Esophagus muscularis mucosa (tissue), 4 donors: ENCODE data around the gene DNAH10.

Experiments
- EP300 ChIP-seq: sonication (generic); formaldehyde crosslinking; IDR thresholded peaks from one replicate; pipeline ENCODE4 v1.6.1; 2017; ENCODE audit warnings: antibody characterized with exemption
- POLR2A ChIP-seq: fragments of 450-650 bp; IDR thresholded peaks from one replicate; pipeline ENCODE4 v1.6.1; 2017; ENCODE audit warnings: antibody characterized with exemption, moderate library complexity, mild to moderate bottlenecking, low read depth
- POLR2AphosphoS5 ChIP-seq, 2 donors: sonication (generic); formaldehyde crosslinking; IDR thresholded peaks; one replicate each; pipeline ENCODE4 v1.6.1; 2017; ENCODE audit warnings: antibody characterized with exemption in 2 of 2
- TF ChIP-seq, protein P1 (sequence below), 3 experiments: fragments of 200-600 bp in 2 of 3; fragments of 450-650 bp in 1 of 3; sonication (generic) in 2 of 3; IDR thresholded peaks; one replicate each; pipeline ENCODE4 v1.5.1; 2017 to 2019; ENCODE audit warnings: antibody characterized with exemption in 3 of 3, mild to moderate bottlenecking in 2 of 3, moderate library complexity in 1 of 3

DNA sequence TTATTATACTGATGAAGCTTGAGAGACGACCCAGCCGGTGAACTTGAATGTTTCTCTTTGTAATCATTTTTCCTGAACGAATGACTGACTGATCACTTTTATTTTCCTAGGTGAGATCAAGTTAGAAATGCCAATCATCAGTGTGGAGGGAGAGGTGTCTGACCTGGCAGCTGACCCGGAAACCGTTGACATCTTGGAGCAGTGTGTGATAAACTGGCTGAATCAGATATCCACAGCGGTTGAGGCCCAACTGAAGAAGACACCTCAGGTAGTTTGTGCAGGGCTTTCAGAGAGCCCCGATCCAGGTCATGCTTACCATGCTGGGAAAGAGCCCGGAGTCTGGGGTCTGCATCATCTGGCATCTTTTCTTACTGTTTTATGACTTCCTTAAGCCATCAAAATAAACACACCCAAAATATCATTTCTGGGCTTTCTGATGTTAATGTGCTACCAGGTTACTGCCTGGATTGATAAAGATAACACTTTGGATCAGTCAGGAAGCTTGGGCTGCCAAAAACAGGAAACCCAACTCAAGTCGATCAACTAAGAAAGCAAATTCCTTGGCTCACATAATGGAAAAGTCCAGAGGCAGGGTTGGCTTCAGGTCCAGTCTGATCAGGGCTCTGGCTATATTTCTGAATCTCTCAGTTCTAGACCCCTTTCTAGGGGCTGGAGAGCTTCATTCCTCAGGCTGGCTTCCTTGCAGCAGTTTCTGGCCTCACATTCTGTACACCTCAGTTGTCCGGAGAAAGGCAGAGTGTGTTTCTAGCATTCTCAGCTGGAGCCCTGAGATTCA lies 21.1 kb downstream of the DNAH10 start:
- TF ChIP-seq POLR2AphosphoS5 (IDR thresholded peaks at IDR 0.05), result no peak
- TF ChIP-seq, protein P1, sequence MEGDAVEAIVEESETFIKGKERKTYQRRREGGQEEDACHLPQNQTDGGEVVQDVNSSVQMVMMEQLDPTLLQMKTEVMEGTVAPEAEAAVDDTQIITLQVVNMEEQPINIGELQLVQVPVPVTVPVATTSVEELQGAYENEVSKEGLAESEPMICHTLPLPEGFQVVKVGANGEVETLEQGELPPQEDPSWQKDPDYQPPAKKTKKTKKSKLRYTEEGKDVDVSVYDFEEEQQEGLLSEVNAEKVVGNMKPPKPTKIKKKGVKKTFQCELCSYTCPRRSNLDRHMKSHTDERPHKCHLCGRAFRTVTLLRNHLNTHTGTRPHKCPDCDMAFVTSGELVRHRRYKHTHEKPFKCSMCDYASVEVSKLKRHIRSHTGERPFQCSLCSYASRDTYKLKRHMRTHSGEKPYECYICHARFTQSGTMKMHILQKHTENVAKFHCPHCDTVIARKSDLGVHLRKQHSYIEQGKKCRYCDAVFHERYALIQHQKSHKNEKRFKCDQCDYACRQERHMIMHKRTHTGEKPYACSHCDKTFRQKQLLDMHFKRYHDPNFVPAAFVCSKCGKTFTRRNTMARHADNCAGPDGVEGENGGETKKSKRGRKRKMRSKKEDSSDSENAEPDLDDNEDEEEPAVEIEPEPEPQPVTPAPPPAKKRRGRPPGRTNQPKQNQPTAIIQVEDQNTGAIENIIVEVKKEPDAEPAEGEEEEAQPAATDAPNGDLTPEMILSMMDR (IDR thresholded peaks at IDR 0.05), result no peak
- no peak for TF ChIP-seq EP300
- TF ChIP-seq POLR2A, result no peak
